ENCODE data around the gene COL9A2.
A peak's percentile ranks its signal among the peaks of the same experiment; 100 is the strongest.

The COL9A2 gene

GRCh38 chr1:40303051-40303771 lies 13.9 kb downstream of the COL9A2 start:
- no peak for DNase-seq (ENCODE audit: low read depth)

- DNase-seq (ENCODE audit: low read depth) = no peak
Measured at GRCh38 chr1:40302475-40302874, 14.6 kb downstream of the COL9A2 start.

- DNase-seq (ENCODE audit: low read depth) = no peak
Measured at GRCh38 chr1:40301541-40302299, 15.4 kb downstream of the COL9A2 start.

- DNase-seq (ENCODE audit: low read depth) = no peak
Measured at GRCh38 chr1:40301066-40301465, 16.0 kb downstream of the COL9A2 start.

GRCh38 chr1:40300651-40301050 lies 16.4 kb downstream of the COL9A2 start:
- DNase-seq (ENCODE audit: low read depth) = no peak

- DNase-seq (ENCODE audit: low read depth) = no peak
Measured at GRCh38 chr1:40300249-40300567, 16.9 kb downstream of the COL9A2 start.

- DNase-seq (ENCODE audit: low read depth) = no peak
Measured at GRCh38 chr1:40299366-40300248, 17.5 kb downstream of the COL9A2 start.

GRCh38 chr1:40291293-40291692 lies 25.8 kb downstream of the COL9A2 start:
- no peak for DNase-seq (ENCODE audit: low read depth)

GRCh38 chr1:40281853-40282252 lies 35.2 kb downstream of the COL9A2 start:
- no peak for DNase-seq (ENCODE audit: low read depth)

GRCh38 chr1:40276122-40276521 lies 41.0 kb downstream of the COL9A2 start:
- DNase-seq (ENCODE audit: low read depth) = no peak

- no peak for DNase-seq (ENCODE audit: low read depth)
Measured at GRCh38 chr1:40274331-40274730, 42.8 kb downstream of the COL9A2 start.

- no peak for DNase-seq (ENCODE audit: low read depth)
Measured at GRCh38 chr1:40273547-40274166, 43.4 kb downstream of the COL9A2 start.

GRCh38 chr1:40272653-40273213 lies 44.4 kb downstream of the COL9A2 start:
- no peak for DNase-seq (ENCODE audit: low read depth)

- peak; percentile 34 for DNase-seq (ENCODE audit: low read depth)
Measured at GRCh38 chr1:40270152-40270834, 46.8 kb downstream of the COL9A2 start.

GRCh38 chr1:40268211-40268610 lies 48.9 kb downstream of the COL9A2 start:
- no peak for DNase-seq (ENCODE audit: low read depth)

- peak; percentile 92 for DNase-seq (ENCODE audit: low read depth)
Measured at GRCh38 chr1:40267767-40268187, 49.3 kb downstream of the COL9A2 start.

- no peak for DNase-seq (ENCODE audit: low read depth)
Measured at GRCh38 chr1:40266786-40267535, 50.1 kb downstream of the COL9A2 start.

- no peak for DNase-seq (ENCODE audit: low read depth)
Measured at GRCh38 chr1:40265919-40266318, 51.2 kb downstream of the COL9A2 start.

GRCh38 chr1:40265298-40265697 lies 51.8 kb downstream of the COL9A2 start:
- DNase-seq (ENCODE audit: low read depth) = no peak

- peak; percentile 36 for DNase-seq (ENCODE audit: low read depth)
Measured at GRCh38 chr1:40264354-40264781, 52.7 kb downstream of the COL9A2 start.

GRCh38 chr1:40258445-40258769 lies 58.7 kb downstream of the COL9A2 start:
- DNase-seq (ENCODE audit: low read depth) = no peak

Measured in iris pigment epithelial cell (primary cell).